Adrenal gland (tissue), 12 donors: Measurements from ENCODE around the gene TSPAN8. TPM values are rescaled to one million over a fixed set of nuclear protein-coding genes. Genes with fewer than 3 reads are reported as not detected.

Experiments
- DNase-seq, 7 donors: peaks; one replicate each; pipeline ENCODE4 v3.0.0-alpha.2; 2019 to 2020
- H3K27ac ChIP-seq, 5 donors: fragments of 200-600 bp; sonication (generic) in 4 of 5; 1 replicate in 3 of 5; 2 replicates in 2 of 5; pipeline versions ENCODE4 v1.5.1 to v1.8.0; 2016 to 2020; ENCODE audit warnings: mild to moderate bottlenecking in 1 of 5
- H3K27me3 ChIP-seq: fragments of 200-600 bp; 2 replicates; pipeline ENCODE4 v1.8.0; 2021
- H3K36me3 ChIP-seq, 2 donors: fragments of 200-600 bp; replicated peaks in 1 of 2; 1 replicate in 1 of 2; 2 replicates in 1 of 2; pipeline versions ENCODE4 v1.5.1 to v1.8.0; 2018 to 2022
- H3K4me1 ChIP-seq, 2 donors: fragments of 200-600 bp; replicated peaks in 1 of 2; 1 replicate in 1 of 2; 2 replicates in 1 of 2; pipeline versions ENCODE4 v1.5.1 to v1.8.0; 2018 to 2021
- H3K4me3 ChIP-seq, 4 donors: fragments of 200-600 bp; sonication (generic) in 3 of 4; one replicate each; pipeline ENCODE4 v1.5.1; 2016 to 2018
- H3K9me3 ChIP-seq, 3 donors: fragments of 200-600 bp; sonication (generic) in 1 of 3; replicated peaks in 1 of 3; 1 replicate in 2 of 3; 2 replicates in 1 of 3; pipeline versions ENCODE4 v1.5.1 to v1.8.0; 2016 to 2021
- POLR2A ChIP-seq, 2 donors: fragments of 450-650 bp; IDR thresholded peaks; one replicate each; pipeline ENCODE4 v1.6.1; 2017; ENCODE audit warnings: antibody characterized with exemption in 2 of 2, mild to moderate bottlenecking in 2 of 2, moderate library complexity in 1 of 2
- WGBS, 4 donors: extraction: QIAGEN DNeasy Blood & Tissue Kit in 2 of 4; methylation state at CpG; one replicate each; pipeline versions ENCODE4 v1.1.5 to v1.1.7; 2013 to 2017; 5-methylcytosine and 5-hydroxymethylcytosine counted together
- intact Hi-C, 2 donors: fragments of 100-400 bp; cut with DNase I; formaldehyde crosslinking; loops; one replicate each; pipeline versions ENCODE4 v1.14.1 to v1.15.0; 2022 to 2023
- polyA plus RNA-seq, 3 donors: library from polyadenylated mRNA; stranded (reverse); fragments of 200-250 nt in 2 of 3; fragments of 350-450 nt in 1 of 3; fragmentation: Illumina TruSeq in 1 of 3; extraction: RNeasy Lipid Tissue Mini Kit (QIAGEN cat#74804) in 1 of 3; gene quantifications; one replicate each; pipeline ENCODE4 v1.2.3, GENCODE V29; 2013 to 2014
- total RNA-seq, 9 donors: library from RNA; depleted of rRNA in 4 of 9; stranded (reverse); fragments of >200 nt in 4 of 9; fragments of 120-200 nt in 1 of 9; fragmentation: NEBNext Ultra II Directional in 1 of 9; extraction: Animal tissue kit (Norgen Biotek cat#: 25700) in 1 of 9; gene quantifications; one replicate each; pipeline versions ENCODE4 v1.1.0 to v1.2.4, GENCODE V29; 2013 to 2023
- TF ChIP-seq, protein P1 (sequence below), 6 experiments: fragments of 450-650 bp in 4 of 6; fragments of 200-600 bp in 2 of 6; sonication (generic) in 1 of 6; IDR thresholded peaks; 1 replicate in 5 of 6; 2 replicates in 1 of 6; pipeline versions ENCODE4 v1.5.1 to v1.8.0; 2016 to 2021; ENCODE audit warnings: antibody characterized with exemption in 6 of 6, mild to moderate bottlenecking in 2 of 6, moderate library complexity in 1 of 6
- donor health status: healthy with polysubstance abuse.
- donor health status: Bipolar disorder and iron deficiency.
- donor health status: DM: yes; HTN: yes; CAD: no.
- donor health status: DM: no; HTN: no; CAD: no.
- donor health status: DM: no; HTN: no; CAD: no.
- donor health status: DM: yes; HTN: yes; CAD: no.

Gene TSPAN8
- total and polyA plus RNA-seq, 12 donors = 0.90 to 11.6 (median 3.7) TPM

DNA sequence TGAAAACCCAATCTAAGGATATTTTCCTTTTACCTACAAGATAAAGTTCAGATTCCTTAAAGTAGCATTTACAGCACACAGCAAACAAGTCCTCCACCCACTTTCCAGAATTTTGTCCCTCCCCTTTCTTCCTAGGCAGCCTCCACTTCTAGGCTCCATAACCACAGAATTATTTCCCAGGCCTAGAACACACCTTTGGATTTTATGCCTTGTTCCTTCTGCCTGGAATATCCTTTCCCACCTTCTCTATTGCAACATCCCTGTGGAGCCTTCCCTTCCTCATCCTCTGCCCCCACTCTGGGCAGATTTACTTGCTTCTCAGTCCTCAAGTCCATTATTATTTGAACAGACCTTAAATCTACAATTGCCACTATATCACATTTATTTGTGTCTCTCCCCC, 2.1 kb upstream of the TSPAN8 start:
- no peak overlapping the region for H3K27ac ChIP-seq
- no peak overlapping the region for H3K4me3 ChIP-seq
- no peaks in the 10 kb centered on the region for H3K36me3 ChIP-seq
- H3K27me3 ChIP-seq = no peaks in the 10 kb centered on the region
- no peaks in the 10 kb centered on the region for H3K9me3 ChIP-seq
- H3K4me1 ChIP-seq = no peaks in the 10 kb centered on the region
- intact Hi-C loops = no loop called here
- DNase-seq = no peak
- TF ChIP-seq, protein P1, sequence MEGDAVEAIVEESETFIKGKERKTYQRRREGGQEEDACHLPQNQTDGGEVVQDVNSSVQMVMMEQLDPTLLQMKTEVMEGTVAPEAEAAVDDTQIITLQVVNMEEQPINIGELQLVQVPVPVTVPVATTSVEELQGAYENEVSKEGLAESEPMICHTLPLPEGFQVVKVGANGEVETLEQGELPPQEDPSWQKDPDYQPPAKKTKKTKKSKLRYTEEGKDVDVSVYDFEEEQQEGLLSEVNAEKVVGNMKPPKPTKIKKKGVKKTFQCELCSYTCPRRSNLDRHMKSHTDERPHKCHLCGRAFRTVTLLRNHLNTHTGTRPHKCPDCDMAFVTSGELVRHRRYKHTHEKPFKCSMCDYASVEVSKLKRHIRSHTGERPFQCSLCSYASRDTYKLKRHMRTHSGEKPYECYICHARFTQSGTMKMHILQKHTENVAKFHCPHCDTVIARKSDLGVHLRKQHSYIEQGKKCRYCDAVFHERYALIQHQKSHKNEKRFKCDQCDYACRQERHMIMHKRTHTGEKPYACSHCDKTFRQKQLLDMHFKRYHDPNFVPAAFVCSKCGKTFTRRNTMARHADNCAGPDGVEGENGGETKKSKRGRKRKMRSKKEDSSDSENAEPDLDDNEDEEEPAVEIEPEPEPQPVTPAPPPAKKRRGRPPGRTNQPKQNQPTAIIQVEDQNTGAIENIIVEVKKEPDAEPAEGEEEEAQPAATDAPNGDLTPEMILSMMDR (IDR thresholded peaks at IDR 0.05) = no peak
- TF ChIP-seq POLR2A (IDR thresholded peaks at IDR 0.05) = no peak

DNA sequence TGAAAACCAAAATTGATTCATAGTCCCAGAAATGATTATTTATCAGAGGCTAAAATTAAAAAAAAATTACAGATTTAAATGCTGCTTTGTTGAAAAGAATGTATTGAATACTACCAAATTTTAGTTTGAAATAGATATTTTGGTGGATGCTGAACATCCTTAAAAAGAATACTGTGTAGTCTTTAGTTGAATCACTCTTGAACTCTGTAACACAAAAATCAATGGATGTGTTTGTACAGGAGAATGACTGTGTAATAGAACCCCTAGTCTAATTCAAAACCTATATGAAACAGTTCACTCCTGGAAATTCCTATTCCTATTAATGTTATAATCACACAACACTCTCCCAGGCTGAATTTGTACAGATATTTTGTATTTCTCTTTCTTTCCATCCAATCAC, 1.5 kb upstream of the TSPAN8 start:
- H3K4me1 ChIP-seq = no peaks in the 10 kb centered on the region
- DNase-seq = no peak
- no peak overlapping the region for H3K4me3 ChIP-seq
- TF ChIP-seq, protein P1 (IDR thresholded peaks at IDR 0.05) = no peak
- TF ChIP-seq POLR2A (IDR thresholded peaks at IDR 0.05) = no peak
- H3K27ac ChIP-seq = no peak overlapping the region
- no peaks in the 10 kb centered on the region for H3K27me3 ChIP-seq
- no peaks in the 10 kb centered on the region for H3K9me3 ChIP-seq
- H3K36me3 ChIP-seq = no peaks in the 10 kb centered on the region
- intact Hi-C loops = no loop called here

DNA sequence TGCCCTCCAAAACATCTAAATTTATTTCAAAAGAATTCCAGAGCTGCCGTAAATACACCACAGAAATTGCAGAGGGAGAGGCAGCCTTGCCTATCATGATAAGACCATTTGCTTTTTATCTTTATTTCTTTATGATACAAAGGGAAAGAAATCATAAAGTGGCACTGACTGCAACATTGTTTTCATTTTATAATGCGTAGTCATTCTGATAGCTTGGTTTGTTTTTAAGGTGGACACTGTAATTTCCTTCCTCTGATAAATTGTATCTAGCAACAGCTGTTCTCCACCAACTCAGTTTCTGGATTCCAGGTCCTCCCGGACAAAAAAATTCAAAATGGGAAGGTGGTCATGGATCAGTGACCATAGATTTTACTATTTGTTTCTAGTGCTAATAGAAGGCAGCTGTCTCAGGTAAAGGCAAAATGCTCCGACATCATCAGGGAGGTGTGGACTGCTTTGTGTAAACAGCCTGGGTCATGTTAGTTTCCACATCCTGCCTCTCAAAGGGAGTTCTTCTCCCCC, 623 bp upstream of the TSPAN8 start:
- TF ChIP-seq, protein P1 (IDR thresholded peaks at IDR 0.05) = no peak
- no peak for TF ChIP-seq POLR2A (IDR thresholded peaks at IDR 0.05)
- no peaks in the 10 kb centered on the region for H3K9me3 ChIP-seq
- H3K27me3 ChIP-seq = no peaks in the 10 kb centered on the region
- H3K4me1 ChIP-seq = no peaks in the 10 kb centered on the region
- DNase-seq = no peak
- intact Hi-C loops = no loop called here
- no peak overlapping the region for H3K4me3 ChIP-seq
- H3K36me3 ChIP-seq = no peaks in the 10 kb centered on the region
- no peak overlapping the region for H3K27ac ChIP-seq
- 40 to 58% (median 52%) methylated on average over 4 of the region's 4 CpGs for WGBS, 4 donors

DNA sequence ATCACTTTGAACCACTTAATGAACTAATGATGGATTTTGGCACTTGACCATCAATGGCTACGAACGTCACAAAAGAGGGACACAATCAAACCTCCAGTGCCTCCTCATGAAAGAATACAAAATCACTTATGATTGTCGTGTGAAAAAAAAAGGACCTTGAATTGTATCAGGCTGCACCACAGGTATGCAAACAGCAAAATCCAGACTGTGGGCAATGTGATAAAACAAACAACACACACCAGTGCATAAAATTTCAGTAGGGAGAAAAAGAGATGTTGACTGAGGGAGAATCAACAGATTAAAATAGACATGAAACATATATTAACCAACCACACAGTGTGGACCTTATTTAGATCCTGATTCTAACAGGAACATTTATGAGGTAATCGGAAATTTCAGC, 2.6 kb downstream of the TSPAN8 start:
- DNase-seq = no peak
- Histone ChIP-seq H3K4me1 (no peaks in the 10 kb centered on the region), H3K36me3 (no peaks in the 10 kb centered on the region), H3K27me3 (no peaks in the 10 kb centered on the region), H3K9me3 (no peaks in the 10 kb centered on the region), H3K4me3 (no peak overlapping the region), H3K27ac (no peak overlapping the region)
- intact Hi-C loops = no loop called here
- TF ChIP-seq, protein P1 (IDR thresholded peaks at IDR 0.05) = no peak
- no peak for TF ChIP-seq POLR2A (IDR thresholded peaks at IDR 0.05)
- 68 to 85% (median 75%) methylated on average over 4 of the region's 4 CpGs for WGBS, 4 donors
